ENCODE results near the gene MARCOL.

MARCOL gene

DNA sequence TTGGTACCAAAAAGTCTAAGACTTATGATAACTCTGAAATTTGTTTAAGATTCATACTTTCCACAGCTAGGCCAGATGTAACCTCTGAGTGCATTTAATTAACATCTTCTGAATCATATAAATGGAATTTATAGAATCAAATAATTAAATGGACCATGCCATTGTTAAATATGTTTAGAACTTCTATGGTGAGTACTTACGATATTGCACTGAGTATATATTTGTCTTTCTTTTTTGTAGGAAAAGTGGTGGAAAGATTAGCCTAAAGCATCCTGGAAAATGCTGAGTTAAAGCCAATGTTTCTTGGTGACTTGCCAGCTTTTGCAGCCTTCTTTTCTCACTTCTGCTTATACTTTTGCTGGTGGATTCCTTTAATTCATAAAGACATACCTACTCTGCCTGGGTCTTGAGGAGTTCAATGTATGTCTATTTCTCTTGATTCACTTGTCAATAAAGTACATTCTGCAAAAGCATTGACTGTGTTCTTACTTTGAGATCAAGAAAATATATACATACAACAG lies 23.6 kb upstream of the MARCOL start:
- no peaks in the 10 kb centered on the region for H3K9me3 ChIP-seq (ENCODE audit: control insufficient read depth, insufficient read depth, low read length)
- H3K27me3 ChIP-seq (ENCODE audit: control insufficient read depth, insufficient read depth, low read length): no peaks in the 10 kb centered on the region
- H3K27ac ChIP-seq (ENCODE audit: low read length): no peak overlapping the region
- DNase-seq (ENCODE audit: low read depth, low spot score): no peak
- WGBS (ENCODE audit: insufficient coverage, insufficient read length): no CpG with 5 or more reads among the region's 1 CpG
- no peaks in the 10 kb centered on the region for H3K36me3 ChIP-seq (ENCODE audit: control insufficient read depth, insufficient read depth, low read length)
- no peak overlapping the region for H3K4me3 ChIP-seq (ENCODE audit: low read length)
- no peaks in the 10 kb centered on the region for H3K4me1 ChIP-seq (ENCODE audit: control insufficient read depth, insufficient read depth, low read length)

DNA sequence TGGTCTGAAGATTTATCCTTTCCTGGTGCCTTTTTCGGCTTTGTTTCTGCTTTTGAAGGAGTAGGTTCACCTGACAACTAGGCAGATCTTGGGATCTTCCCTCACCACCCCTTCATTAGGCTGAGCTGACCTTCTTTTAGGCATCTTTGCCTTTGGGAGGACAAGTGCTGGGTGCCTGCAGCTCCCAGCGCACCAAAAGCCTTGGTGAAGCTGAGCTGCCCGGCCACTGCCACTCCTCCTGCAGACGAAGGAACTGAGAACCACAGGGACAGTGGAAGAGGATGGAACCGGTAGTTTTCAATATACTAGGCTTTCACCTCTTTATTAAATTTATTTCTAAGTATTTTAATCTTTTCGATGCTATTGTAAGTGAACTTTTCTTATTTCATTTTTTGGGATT lies 16.8 kb upstream of the MARCOL start:
- H3K4me1 ChIP-seq (ENCODE audit: control insufficient read depth, insufficient read depth, low read length): no peaks in the 10 kb centered on the region
- DNase-seq (ENCODE audit: low read depth, low spot score): no peak
- H3K27ac ChIP-seq (ENCODE audit: low read length): no peak overlapping the region
- H3K36me3 ChIP-seq (ENCODE audit: control insufficient read depth, insufficient read depth, low read length): no peaks in the 10 kb centered on the region
- H3K27me3 ChIP-seq (ENCODE audit: control insufficient read depth, insufficient read depth, low read length): no peaks in the 10 kb centered on the region
- WGBS (ENCODE audit: insufficient coverage, insufficient read length): no CpG with 5 or more reads among the region's 6 CpGs
- H3K9me3 ChIP-seq (ENCODE audit: control insufficient read depth, insufficient read depth, low read length): no peaks in the 10 kb centered on the region
- no peak overlapping the region for H3K4me3 ChIP-seq (ENCODE audit: low read length)

DNA sequence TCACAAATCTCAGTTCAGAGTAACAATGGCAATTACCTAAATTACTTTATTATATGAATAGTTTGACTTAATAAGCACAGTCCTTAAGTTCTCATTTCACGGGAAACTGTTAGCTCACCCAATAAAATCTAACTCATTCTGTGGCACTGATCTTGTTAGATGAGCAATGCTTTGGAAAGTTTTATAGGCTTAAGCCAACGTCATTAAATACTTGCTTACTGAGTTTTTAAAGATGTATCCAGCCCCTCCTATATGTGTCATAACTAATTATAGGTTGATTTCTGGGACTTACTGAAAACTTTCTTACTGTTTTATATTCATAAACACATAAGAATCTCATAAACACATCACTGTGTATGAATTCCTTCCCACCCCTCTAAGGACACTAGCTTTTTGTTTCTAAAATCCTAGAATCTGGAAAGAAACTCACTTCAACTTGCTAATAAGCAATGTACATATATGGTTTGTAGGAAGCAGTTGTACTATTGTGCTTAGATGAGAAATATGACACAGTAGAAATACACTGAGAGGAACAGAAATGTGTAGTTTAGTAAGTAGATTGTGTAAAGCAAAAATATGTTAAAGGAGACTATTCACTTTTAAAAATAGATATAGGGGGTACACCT lies 14.1 kb upstream of the MARCOL start:
- no peak overlapping the region for H3K27ac ChIP-seq (ENCODE audit: low read length)
- no CpG with 5 or more reads among the region's 2 CpGs for WGBS (ENCODE audit: insufficient coverage, insufficient read length)
- H3K4me1 ChIP-seq (ENCODE audit: control insufficient read depth, insufficient read depth, low read length): no peaks in the 10 kb centered on the region
- no peaks in the 10 kb centered on the region for H3K27me3 ChIP-seq (ENCODE audit: control insufficient read depth, insufficient read depth, low read length)
- no peaks in the 10 kb centered on the region for H3K9me3 ChIP-seq (ENCODE audit: control insufficient read depth, insufficient read depth, low read length)
- H3K4me3 ChIP-seq (ENCODE audit: low read length): no peak overlapping the region
- DNase-seq (ENCODE audit: low read depth, low spot score): no peak
- H3K36me3 ChIP-seq (ENCODE audit: control insufficient read depth, insufficient read depth, low read length): no peaks in the 10 kb centered on the region

DNA sequence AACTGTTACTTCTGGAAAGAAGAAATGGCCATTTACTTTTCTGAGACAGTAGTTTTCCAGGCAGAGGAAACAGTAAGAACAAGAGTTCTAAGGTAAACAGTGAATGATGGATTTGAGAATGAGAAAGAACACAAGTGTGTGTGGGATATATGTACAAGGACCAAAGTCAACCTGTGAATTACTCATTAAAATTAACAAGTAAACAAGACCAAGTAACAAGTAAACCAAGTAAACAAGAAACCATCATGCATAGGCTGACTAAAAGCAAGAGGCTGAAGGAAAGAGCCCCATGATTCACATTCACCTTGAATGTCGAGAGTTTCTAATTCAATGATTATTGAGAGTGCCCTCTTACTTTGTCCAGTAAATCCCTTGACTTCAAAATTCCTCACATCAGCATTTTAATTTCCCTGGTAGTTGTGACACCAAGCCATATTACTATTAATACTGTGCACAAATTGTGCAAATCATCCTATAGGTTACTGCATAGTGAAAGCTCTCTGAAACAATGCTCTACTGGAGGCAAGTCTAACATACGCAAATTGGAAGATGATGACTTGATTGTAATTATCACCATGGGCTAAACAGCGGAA lies 9.8 kb upstream of the MARCOL start:
- DNase-seq (ENCODE audit: low read depth, low spot score): no peak
- no peaks in the 10 kb centered on the region for H3K9me3 ChIP-seq (ENCODE audit: control insufficient read depth, insufficient read depth, low read length)
- no peaks in the 10 kb centered on the region for H3K4me1 ChIP-seq (ENCODE audit: control insufficient read depth, insufficient read depth, low read length)
- H3K36me3 ChIP-seq (ENCODE audit: control insufficient read depth, insufficient read depth, low read length): no peaks in the 10 kb centered on the region
- WGBS (ENCODE audit: insufficient coverage, insufficient read length): no CpG with 5 or more reads among the region's 3 CpGs
- H3K27me3 ChIP-seq (ENCODE audit: control insufficient read depth, insufficient read depth, low read length): no peaks in the 10 kb centered on the region
- H3K27ac ChIP-seq (ENCODE audit: low read length): no peak overlapping the region
- no peak overlapping the region for H3K4me3 ChIP-seq (ENCODE audit: low read length)

DNA sequence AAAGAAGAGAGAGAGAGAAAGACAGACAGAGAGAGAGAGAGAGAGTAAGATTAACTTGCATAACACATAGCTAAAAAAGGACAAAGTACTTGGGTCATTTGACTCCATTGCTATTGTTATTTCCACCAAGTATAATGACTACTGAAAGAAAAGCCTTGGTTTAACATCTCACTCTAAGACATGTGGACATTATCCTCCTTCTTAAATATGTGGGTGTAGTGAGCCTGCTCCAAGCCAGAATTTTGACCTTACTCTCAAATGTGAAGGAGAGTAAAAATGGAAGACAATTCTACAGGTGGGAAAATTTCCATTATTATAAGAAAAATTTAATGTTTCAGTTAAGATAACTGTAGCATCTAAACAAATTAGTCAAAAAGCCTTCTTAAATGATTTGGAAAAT lies 8.5 kb upstream of the MARCOL start:
- no peaks in the 10 kb centered on the region for H3K36me3 ChIP-seq (ENCODE audit: control insufficient read depth, insufficient read depth, low read length)
- H3K27me3 ChIP-seq (ENCODE audit: control insufficient read depth, insufficient read depth, low read length): no peaks in the 10 kb centered on the region
- H3K27ac ChIP-seq (ENCODE audit: low read length): no peak overlapping the region
- no peaks in the 10 kb centered on the region for H3K9me3 ChIP-seq (ENCODE audit: control insufficient read depth, insufficient read depth, low read length)
- no peaks in the 10 kb centered on the region for H3K4me1 ChIP-seq (ENCODE audit: control insufficient read depth, insufficient read depth, low read length)
- DNase-seq (ENCODE audit: low read depth, low spot score): no peak
- H3K4me3 ChIP-seq (ENCODE audit: low read length): no peak overlapping the region

DNA sequence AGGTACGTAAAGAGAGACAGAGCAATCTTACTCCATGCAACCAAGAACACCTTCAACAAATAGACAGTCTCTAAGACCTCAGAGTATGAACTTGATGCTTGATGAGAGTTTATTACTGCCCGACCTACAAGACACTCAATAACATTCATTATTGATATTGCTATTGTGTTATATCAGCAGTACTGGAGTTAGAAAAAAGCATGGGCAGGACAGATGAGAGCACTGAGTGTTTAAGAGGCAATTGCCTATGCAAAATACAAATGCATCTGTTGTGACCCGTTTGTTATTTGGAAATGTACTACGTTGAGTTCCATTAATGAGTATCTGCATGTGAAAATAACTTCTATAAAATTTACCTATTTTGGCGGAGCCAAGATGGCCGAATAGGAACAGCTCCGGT lies 8.1 kb upstream of the MARCOL start:
- Histone ChIP-seq H3K36me3 (ENCODE audit: control insufficient read depth, insufficient read depth, low read length) (no peaks in the 10 kb centered on the region), H3K4me3 (ENCODE audit: low read length) (no peak overlapping the region), H3K27me3 (ENCODE audit: control insufficient read depth, insufficient read depth, low read length) (no peaks in the 10 kb centered on the region), H3K27ac (ENCODE audit: low read length) (no peak overlapping the region), H3K9me3 (ENCODE audit: control insufficient read depth, insufficient read depth, low read length) (no peaks in the 10 kb centered on the region), H3K4me1 (ENCODE audit: control insufficient read depth, insufficient read depth, low read length) (no peaks in the 10 kb centered on the region)
- no CpG with 5 or more reads among the region's 7 CpGs for WGBS (ENCODE audit: insufficient coverage, insufficient read length)
- no peak for DNase-seq (ENCODE audit: low read depth, low spot score)

DNA sequence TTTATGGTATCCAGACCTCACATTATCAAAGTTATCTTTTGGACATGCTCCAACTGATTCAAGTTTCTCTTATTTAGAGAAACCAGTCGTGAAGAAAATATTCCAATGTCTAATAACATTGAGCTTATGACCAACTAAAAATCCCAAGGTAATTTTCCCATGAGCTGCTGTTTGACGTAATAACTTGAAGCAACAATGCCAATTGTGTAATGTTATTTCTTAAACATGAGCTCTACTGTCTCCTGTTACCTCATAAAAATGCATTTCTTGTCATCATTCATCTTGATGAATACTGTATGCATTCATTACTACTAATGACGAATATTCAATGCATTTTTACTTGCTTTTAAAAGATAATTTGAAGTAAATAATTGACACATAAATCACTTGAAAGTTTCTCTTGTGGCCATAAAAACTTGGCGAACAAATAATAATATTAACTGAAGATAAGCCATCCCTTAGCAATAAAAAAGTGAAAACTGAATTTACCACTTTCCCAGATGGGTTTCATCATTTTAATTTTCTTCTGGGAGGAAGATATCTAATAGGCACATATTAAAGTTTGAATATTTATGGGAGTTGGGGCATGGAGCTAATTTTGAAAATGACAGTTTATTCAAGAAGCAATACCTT lies 424 bp upstream of the MARCOL start:
- Histone ChIP-seq H3K27me3 (ENCODE audit: control insufficient read depth, insufficient read depth, low read length) (no peaks in the 10 kb centered on the region), H3K27ac (ENCODE audit: low read length) (no peak overlapping the region), H3K9me3 (ENCODE audit: control insufficient read depth, insufficient read depth, low read length) (no peaks in the 10 kb centered on the region), H3K4me1 (ENCODE audit: control insufficient read depth, insufficient read depth, low read length) (no peaks in the 10 kb centered on the region), H3K4me3 (ENCODE audit: low read length) (no peak overlapping the region), H3K36me3 (ENCODE audit: control insufficient read depth, insufficient read depth, low read length) (no peaks in the 10 kb centered on the region)
- no peak for DNase-seq (ENCODE audit: low read depth, low spot score)
- WGBS (ENCODE audit: insufficient coverage, insufficient read length): no CpG with 5 or more reads among the region's 4 CpGs

DNA sequence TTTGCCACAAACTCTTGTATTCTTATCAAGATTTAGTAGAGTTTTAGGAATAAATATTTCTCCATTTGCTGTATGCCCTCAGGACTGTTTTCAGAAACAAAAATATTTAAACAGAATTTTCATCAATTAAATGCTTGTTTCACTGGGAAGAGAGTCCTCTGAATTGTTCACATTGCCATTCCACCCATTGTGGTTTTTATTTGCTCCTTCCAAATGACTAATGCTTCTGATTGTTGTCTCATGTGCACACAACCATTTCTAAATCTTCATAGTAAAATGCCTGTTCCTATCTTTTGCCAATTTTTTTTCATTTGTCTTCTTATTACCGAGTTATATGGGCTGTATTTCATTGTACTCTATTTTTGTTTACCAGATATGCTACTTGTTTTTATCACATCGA lies 10.6 kb downstream of the MARCOL start:
- Histone ChIP-seq H3K36me3 (ENCODE audit: control insufficient read depth, insufficient read depth, low read length) (no peaks in the 10 kb centered on the region), H3K27ac (ENCODE audit: low read length) (no peak overlapping the region), H3K4me1 (ENCODE audit: control insufficient read depth, insufficient read depth, low read length) (no peaks in the 10 kb centered on the region), H3K4me3 (ENCODE audit: low read length) (no peak overlapping the region), H3K9me3 (ENCODE audit: control insufficient read depth, insufficient read depth, low read length) (no peaks in the 10 kb centered on the region), H3K27me3 (ENCODE audit: control insufficient read depth, insufficient read depth, low read length) (no peaks in the 10 kb centered on the region)
- no CpG with 5 or more reads among the region's 2 CpGs for WGBS (ENCODE audit: insufficient coverage, insufficient read length)
- DNase-seq (ENCODE audit: low read depth, low spot score): no peak

DNA sequence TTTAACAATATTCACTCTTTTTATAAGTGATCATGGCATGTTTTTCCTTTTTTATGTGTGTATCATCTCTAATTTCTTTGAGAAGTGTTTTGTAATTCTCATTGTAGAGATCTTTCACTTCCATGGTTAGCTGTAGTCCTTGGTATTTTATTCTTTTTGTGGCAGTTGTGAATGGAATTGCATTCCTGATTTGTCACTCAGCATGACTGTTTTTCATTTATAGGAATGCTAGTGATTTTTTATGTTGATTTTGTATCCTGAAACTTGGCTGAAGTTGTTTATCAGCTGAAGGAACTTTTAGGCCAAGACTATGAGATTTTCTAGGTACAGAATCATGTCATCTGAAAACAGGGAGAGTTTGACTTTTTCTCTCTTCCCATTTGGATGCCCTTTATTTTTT lies 17.1 kb downstream of the MARCOL start:
- Histone ChIP-seq H3K9me3 (ENCODE audit: control insufficient read depth, insufficient read depth, low read length) (no peaks in the 10 kb centered on the region), H3K4me3 (ENCODE audit: low read length) (no peak overlapping the region), H3K27ac (ENCODE audit: low read length) (no peak overlapping the region), H3K36me3 (ENCODE audit: control insufficient read depth, insufficient read depth, low read length) (no peaks in the 10 kb centered on the region), H3K27me3 (ENCODE audit: control insufficient read depth, insufficient read depth, low read length) (no peaks in the 10 kb centered on the region), H3K4me1 (ENCODE audit: control insufficient read depth, insufficient read depth, low read length) (no peaks in the 10 kb centered on the region)
- no peak for DNase-seq (ENCODE audit: low read depth, low spot score)

DNA sequence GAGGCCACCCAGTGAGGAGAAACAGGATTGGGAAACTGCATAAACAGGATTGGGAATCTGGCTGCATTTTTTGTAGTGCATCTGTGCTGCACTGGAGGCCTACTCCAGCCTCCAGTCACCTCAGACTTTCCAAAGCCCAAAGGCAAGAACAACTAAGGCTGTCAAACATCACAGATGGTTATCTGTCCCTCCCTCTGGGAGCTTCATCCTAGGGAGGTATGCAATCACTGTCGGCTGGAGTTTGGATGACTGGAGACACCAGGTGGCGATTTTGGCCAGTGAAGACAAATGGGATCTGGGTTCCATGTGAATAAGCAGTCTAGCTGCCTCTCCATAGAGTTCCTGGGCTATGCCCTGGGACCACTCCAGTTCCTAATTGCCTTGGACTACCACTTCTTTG lies 21.0 kb downstream of the MARCOL start:
- H3K27me3 ChIP-seq (ENCODE audit: control insufficient read depth, insufficient read depth, low read length): no peaks in the 10 kb centered on the region
- no peak overlapping the region for H3K4me3 ChIP-seq (ENCODE audit: low read length)
- no CpG with 5 or more reads among the region's 2 CpGs for WGBS (ENCODE audit: insufficient coverage, insufficient read length)
- H3K4me1 ChIP-seq (ENCODE audit: control insufficient read depth, insufficient read depth, low read length): no peaks in the 10 kb centered on the region
- no peak overlapping the region for H3K27ac ChIP-seq (ENCODE audit: low read length)
- no peaks in the 10 kb centered on the region for H3K36me3 ChIP-seq (ENCODE audit: control insufficient read depth, insufficient read depth, low read length)
- DNase-seq (ENCODE audit: low read depth, low spot score): no peak
- H3K9me3 ChIP-seq (ENCODE audit: control insufficient read depth, insufficient read depth, low read length): no peaks in the 10 kb centered on the region

DNA sequence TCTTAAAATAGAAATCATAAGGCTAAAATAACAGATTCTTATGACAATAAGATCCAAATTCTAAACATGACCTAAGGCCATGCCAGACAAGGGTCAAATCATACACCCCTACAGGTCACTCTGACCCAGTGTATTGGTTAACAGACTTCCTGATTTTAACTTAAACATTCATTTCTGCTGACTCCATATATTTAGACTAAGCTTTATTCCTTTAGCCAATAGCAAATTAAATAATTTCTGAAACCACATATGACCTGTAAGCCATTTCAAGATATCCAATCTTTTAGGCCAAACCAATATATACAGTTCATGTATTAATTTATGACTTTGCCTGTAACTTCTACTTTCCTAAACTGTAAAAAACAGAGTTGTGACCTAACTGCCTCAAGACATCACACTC lies 22.9 kb downstream of the MARCOL start:
- no peaks in the 10 kb centered on the region for H3K4me1 ChIP-seq (ENCODE audit: control insufficient read depth, insufficient read depth, low read length)
- H3K36me3 ChIP-seq (ENCODE audit: control insufficient read depth, insufficient read depth, low read length): no peaks in the 10 kb centered on the region
- H3K27me3 ChIP-seq (ENCODE audit: control insufficient read depth, insufficient read depth, low read length): no peaks in the 10 kb centered on the region
- no peaks in the 10 kb centered on the region for H3K9me3 ChIP-seq (ENCODE audit: control insufficient read depth, insufficient read depth, low read length)
- H3K27ac ChIP-seq (ENCODE audit: low read length): no peak overlapping the region
- no peak for DNase-seq (ENCODE audit: low read depth, low spot score)
- H3K4me3 ChIP-seq (ENCODE audit: low read length): no peak overlapping the region
